ENCODE results near the gene GZF1.

- TF ChIP-seq CTCF (IDR thresholded peaks at IDR 0.05) (no peak), ZFX (IDR thresholded peaks at IDR 0.05; ENCODE audit: borderline replicate concordance) (no peak)
Observed at GRCh38 chr20:23339986-23340385, 22.0 kb upstream of the GZF1 start.
